PC-9 (cell line): ENCODE results near the gene PCDHB11.
"Not testable (repeated sequence)": the region's sequence is repeated elsewhere in the genome, so short reads cannot be mapped to it uniquely, and the experiment has no call there.

Experiments
- CTCF ChIP-seq: fragments of 200-600 bp; sonication (generic); conservative IDR thresholded peaks from 2 replicates; pipeline ENCODE4 v1.6.1; 2017; ENCODE audit warnings: mixed run types, antibody characterized with exemption, mild to moderate bottlenecking, moderate library complexity
- EZH2 ChIP-seq: fragments of 200-600 bp; sonication (generic); IDR thresholded peaks from 2 replicates; pipeline ENCODE4 v1.8.0; 2017; ENCODE audit warnings: antibody characterized with exemption, low read depth

- TF ChIP-seq CTCF, EZH2: not testable (repeated sequence)
These were observed 26.0 kb downstream of the PCDHB11 start for GRCh38 chr5:141225421-141225820.
